Measurements from ENCODE around the gene CARS1.
A peak's percentile ranks its signal among the peaks of the same experiment; 100 is the strongest.

Gene CARS1

GRCh38 chr11:2982214-2982613, 75.0 kb downstream of the CARS1 start:
- no peak for DNase-seq
- in situ Hi-C loops (cut with MboI; ENCODE audit: low pct_unique_long_range_greater_than_20kb, low sequenced_read_pairs): no loop called here

GRCh38 chr11:2981130-2981529, 76.1 kb downstream of the CARS1 start:
- in situ Hi-C loops (cut with MboI; ENCODE audit: low pct_unique_long_range_greater_than_20kb, low sequenced_read_pairs): no loop called here

GRCh38 chr11:2980168-2980840, 76.9 kb downstream of the CARS1 start:
- in situ Hi-C loops (cut with MboI; ENCODE audit: low pct_unique_long_range_greater_than_20kb, low sequenced_read_pairs): no loop called here
- DNase-seq: no peak

More at GRCh38 chr11:2981130-2981529, 76.1 kb downstream of the CARS1 start:
- no peak for DNase-seq

DNA sequence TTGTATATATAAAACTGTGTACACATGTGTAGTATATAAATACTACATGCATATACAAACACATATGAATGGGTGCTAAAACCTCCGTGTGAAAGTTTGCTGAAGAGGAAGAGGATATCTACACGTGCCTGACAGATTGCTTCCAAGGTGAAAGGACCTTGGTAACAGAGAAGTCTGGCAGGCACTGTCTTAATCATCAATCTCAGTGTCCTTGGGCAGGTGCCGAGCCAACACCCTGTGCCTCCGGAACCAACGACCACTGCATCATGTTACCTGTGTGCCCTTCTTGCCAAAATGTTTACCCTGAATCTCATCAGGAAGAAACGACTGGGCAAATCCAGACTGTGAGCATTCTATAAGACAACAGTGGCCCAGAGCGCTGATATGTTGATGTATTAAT, 80.1 kb downstream of the CARS1 start:
- in situ Hi-C loops (cut with MboI; ENCODE audit: low pct_unique_long_range_greater_than_20kb, low sequenced_read_pairs): no loop called here
- DNase-seq: no peak

GRCh38 chr11:2976294-2977063, 80.7 kb downstream of the CARS1 start:
- DNase-seq: no peak
- in situ Hi-C loops (cut with MboI; ENCODE audit: low pct_unique_long_range_greater_than_20kb, low sequenced_read_pairs): no loop called here

GRCh38 chr11:2975594-2975993, 81.6 kb downstream of the CARS1 start:
- in situ Hi-C loops (cut with MboI; ENCODE audit: low pct_unique_long_range_greater_than_20kb, low sequenced_read_pairs): no loop called here
- peak; percentile 42 for DNase-seq

GRCh38 chr11:2974272-2974671, 83.0 kb downstream of the CARS1 start:
- in situ Hi-C loops (cut with MboI; ENCODE audit: low pct_unique_long_range_greater_than_20kb, low sequenced_read_pairs): no loop called here
- DNase-seq: no peak

- in situ Hi-C loops (cut with MboI; ENCODE audit: low pct_unique_long_range_greater_than_20kb, low sequenced_read_pairs): no loop called here
- no peak for DNase-seq
Measured at GRCh38 chr11:2968341-2968900, 88.8 kb downstream of the CARS1 start.

DNA sequence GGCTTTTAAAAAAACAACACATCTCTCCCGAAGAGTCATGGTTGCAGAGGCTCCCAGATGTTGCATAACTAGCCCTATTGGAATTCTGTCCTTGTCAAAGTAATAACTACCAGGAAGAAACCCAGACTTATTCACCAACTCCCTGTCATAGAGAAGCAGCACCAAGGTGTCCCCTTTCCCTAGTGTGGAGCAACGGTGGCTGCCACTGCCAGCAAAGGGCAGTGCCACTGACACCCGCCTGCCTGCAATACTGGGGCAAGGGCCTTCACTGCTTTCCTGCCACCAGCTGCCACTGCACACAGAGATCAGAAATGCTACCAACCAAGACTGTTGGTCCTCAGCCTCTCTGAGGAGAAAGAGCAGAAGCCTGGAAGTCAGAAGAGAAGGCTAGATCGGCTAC, 92.4 kb downstream of the CARS1 start:
- DNase-seq: no peak
- in situ Hi-C loops (cut with MboI; ENCODE audit: low pct_unique_long_range_greater_than_20kb, low sequenced_read_pairs): no loop called here

- in situ Hi-C loops (cut with MboI; ENCODE audit: low pct_unique_long_range_greater_than_20kb, low sequenced_read_pairs): no loop called here
- no peak for DNase-seq
Measured at GRCh38 chr11:2963761-2964160, 93.5 kb downstream of the CARS1 start.

DNA sequence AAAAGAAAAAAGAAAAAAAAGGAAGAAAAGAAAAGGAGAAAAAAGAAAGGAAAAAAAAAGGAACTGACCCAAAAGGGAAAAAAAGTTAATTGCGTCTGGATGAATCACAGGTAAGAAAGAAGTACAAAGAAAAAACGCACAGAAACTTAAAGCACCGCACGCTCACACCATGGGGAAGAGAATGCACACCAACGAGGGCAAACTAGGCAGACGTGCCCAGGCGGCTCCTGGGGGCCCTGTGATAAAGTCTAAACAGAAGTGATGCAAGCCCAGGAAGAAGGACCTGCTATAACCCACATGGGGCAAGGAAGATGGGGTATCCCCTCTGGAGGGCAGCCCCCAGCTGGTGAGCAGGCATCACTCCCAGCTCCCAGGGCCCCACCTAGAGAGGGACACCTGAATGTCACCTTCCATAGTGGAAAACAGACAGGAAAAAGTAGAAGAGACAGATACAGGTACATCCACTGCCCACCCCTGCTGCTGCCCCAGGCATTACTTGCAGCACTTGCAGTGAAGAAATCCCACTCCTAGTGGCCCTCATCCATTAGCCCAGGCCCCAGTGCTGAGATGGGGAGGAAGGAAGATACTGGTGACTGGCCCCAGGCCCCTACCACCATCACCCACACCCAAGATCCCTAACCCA, 94.0 kb downstream of the CARS1 start:
- DNase-seq: no peak
- in situ Hi-C loops (cut with MboI; ENCODE audit: low pct_unique_long_range_greater_than_20kb, low sequenced_read_pairs): no loop called here

GRCh38 chr11:2961080-2961479, 96.1 kb downstream of the CARS1 start:
- DNase-seq: no peak
- in situ Hi-C loops (cut with MboI; ENCODE audit: low pct_unique_long_range_greater_than_20kb, low sequenced_read_pairs): no loop called here

GRCh38 chr11:2960139-2960538, 97.1 kb downstream of the CARS1 start:
- in situ Hi-C loops (cut with MboI; ENCODE audit: low pct_unique_long_range_greater_than_20kb, low sequenced_read_pairs): no loop called here
- no peak for DNase-seq

- in situ Hi-C loops (cut with MboI; ENCODE audit: low pct_unique_long_range_greater_than_20kb, low sequenced_read_pairs): no loop called here
- DNase-seq: no peak
Measured at GRCh38 chr11:2958251-2958650, 99.0 kb downstream of the CARS1 start.

- DNase-seq: no peak
- in situ Hi-C loops (cut with MboI; ENCODE audit: low pct_unique_long_range_greater_than_20kb, low sequenced_read_pairs): no loop called here
Measured at GRCh38 chr11:2955906-2956476, 101.2 kb downstream of the CARS1 start.

- no peak for DNase-seq
- in situ Hi-C loops (cut with MboI; ENCODE audit: low pct_unique_long_range_greater_than_20kb, low sequenced_read_pairs): no loop called here
Measured at GRCh38 chr11:2954263-2954662, 103.0 kb downstream of the CARS1 start.

DNA sequence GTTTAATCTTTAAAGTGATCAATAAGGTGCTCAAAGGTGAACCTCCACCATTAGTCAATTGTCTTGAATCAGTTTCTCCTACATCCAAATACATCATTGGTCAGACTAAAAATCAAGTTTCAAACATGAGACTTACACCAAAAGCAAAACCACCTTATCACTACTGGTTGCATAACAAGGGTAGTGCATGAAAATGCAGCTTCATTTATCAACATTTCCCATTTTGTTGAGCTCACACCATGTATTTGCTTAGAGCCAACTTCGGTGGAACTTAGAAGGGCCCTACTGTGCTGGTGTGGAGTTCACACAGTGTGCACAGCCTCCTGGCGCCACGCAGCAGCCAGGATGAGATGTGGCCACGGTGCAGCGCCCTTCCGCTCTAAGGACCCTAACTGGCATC, 104.9 kb downstream of the CARS1 start:
- in situ Hi-C loops (cut with MboI; ENCODE audit: low pct_unique_long_range_greater_than_20kb, low sequenced_read_pairs): no loop called here
- DNase-seq: no peak

DNA sequence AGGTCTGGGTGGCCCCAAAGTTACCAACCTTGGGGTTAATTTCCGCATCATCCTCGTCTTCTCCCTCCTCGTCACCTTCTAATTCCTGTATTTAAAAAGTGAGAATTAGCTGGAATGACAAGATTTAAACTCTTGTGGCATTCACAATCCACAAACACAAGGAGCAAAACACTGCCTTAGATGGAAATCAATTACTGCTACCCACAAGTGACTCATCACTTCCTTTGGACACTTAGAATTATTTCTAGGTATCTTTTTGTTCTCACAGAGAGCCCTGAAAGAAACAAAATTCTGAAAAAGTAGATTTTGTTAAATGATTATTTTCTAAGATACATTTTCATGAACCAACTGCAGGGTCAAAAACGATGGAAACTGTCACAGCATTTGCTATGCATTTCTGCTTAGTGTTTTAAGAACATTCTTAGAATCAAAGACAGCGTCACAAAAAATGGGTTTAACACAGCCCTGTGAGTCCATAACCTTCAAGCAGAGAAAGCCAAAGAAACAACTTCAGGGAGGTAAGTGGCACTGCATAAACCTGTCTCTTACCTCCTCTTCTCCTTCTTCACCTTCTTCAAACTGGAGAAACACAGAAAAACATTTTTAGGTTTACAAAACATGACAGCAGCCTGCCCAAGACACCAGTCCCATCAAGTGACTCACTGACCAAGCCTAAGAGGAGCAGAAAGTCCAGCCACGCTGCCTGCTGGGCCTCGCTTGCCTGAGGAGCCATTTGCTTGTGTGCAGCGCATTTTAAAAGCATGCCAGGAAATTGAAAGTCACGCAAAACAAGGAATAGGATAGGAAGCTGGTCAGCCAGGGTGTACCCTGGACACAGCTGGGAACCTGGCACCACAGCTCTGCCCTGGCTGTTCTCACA, 105.8 kb downstream of the CARS1 start:
- no peak for DNase-seq
- in situ Hi-C loops (cut with MboI; ENCODE audit: low pct_unique_long_range_greater_than_20kb, low sequenced_read_pairs): no loop called here
